Fibroblast of lung (primary cell): ENCODE results near the gene KCTD2. TPM values are rescaled to one million over a fixed set of nuclear protein-coding genes. Genes with fewer than 3 reads are reported as not detected.
A peak's percentile ranks its signal among the peaks of the same experiment; 100 is the strongest.
"Not testable (repeated sequence)": the region's sequence is repeated elsewhere in the genome, so short reads cannot be mapped to it uniquely, and the experiment has no call there.

Experiments used
- DNase-seq, 2 donors: peaks; one replicate each; pipeline versions ENCODE4 v3.0.0 to v3.0.0-alpha.2; 2010; ENCODE audit warnings: low read depth in 2 of 2
- H2AFZ ChIP-seq: 2 replicates; pipeline ENCODE4 v1.5.1; 2012; ENCODE audit warnings: low read length, control low read depth, inconsistent platforms
- H3K27ac ChIP-seq: 2 replicates; pipeline ENCODE4 v1.5.1; 2011; ENCODE audit warnings: low read length, control low read depth; ENCODE audit not compliant: insufficient read depth
- H3K27me3 ChIP-seq: 2 replicates; pipeline ENCODE4 v1.5.1; 2011; ENCODE audit warnings: mild to moderate bottlenecking, low read length; ENCODE audit not compliant: control insufficient read depth, insufficient read depth
- H3K36me3 ChIP-seq: 2 replicates; pipeline ENCODE4 v1.5.1; 2011; ENCODE audit warnings: low read length; ENCODE audit not compliant: control insufficient read depth, insufficient read depth
- H3K4me1 ChIP-seq: 2 replicates; pipeline ENCODE4 v1.5.1; 2011; ENCODE audit warnings: low read length; ENCODE audit not compliant: control insufficient read depth, insufficient read depth; ENCODE audit errors: extremely low read depth
- H3K4me2 ChIP-seq: 2 replicates; pipeline ENCODE4 v1.5.1; 2011; ENCODE audit warnings: low read length, control low read depth; ENCODE audit not compliant: insufficient read depth; ENCODE audit errors: extremely low read depth
- H3K4me3 ChIP-seq, 4 experiments: fragments of 200-600 bp in 1 of 4; sonication (generic) in 1 of 4; replicated peaks in 1 of 4; 2 replicates each; pipeline ENCODE4 v1.5.1; 2011 to 2016; ENCODE audit warnings: low read length in 4 of 4, low read depth in 3 of 4, mild to moderate bottlenecking in 3 of 4, control low read depth in 2 of 4, inconsistent platforms in 1 of 4, mixed read lengths in 1 of 4; ENCODE audit not compliant: insufficient read depth in 1 of 4; ENCODE audit errors: control extremely low read depth in 1 of 4
- H3K79me2 ChIP-seq: 2 replicates; pipeline ENCODE4 v1.5.1; 2012; ENCODE audit warnings: mild to moderate bottlenecking, low read length, inconsistent platforms; ENCODE audit not compliant: control insufficient read depth, insufficient read depth
- H3K9ac ChIP-seq: 2 replicates; pipeline ENCODE4 v1.5.1; 2011; ENCODE audit warnings: mild to moderate bottlenecking, low read length, control low read depth; ENCODE audit not compliant: insufficient read depth
- H3K9me3 ChIP-seq: 2 replicates; pipeline ENCODE4 v1.5.1; 2012; ENCODE audit warnings: low read depth, low read length; ENCODE audit not compliant: control insufficient read depth, insufficient read depth
- H4K20me1 ChIP-seq: 2 replicates; pipeline ENCODE4 v1.5.1; 2011; ENCODE audit warnings: low read length; ENCODE audit not compliant: control insufficient read depth, insufficient read depth; ENCODE audit errors: extremely low read depth
- EZH2 ChIP-seq: IDR thresholded peaks from 2 replicates; pipeline ENCODE4 v1.5.1; 2012; ENCODE audit warnings: low read length, control low read depth, mild to moderate bottlenecking; ENCODE audit errors: missing control alignments
- polyA plus RNA-seq, 2 donors: library from polyadenylated mRNA; depleted of rRNA in 1 of 2; stranded (reverse) in 1 of 2; unstranded in 1 of 2; fragments of >200 nt; gene quantifications; 2 replicates each; pipeline ENCODE4 v1.2.1, GENCODE V29; 2011 to 2012; ENCODE audit warnings: missing spikeins in 1 of 2
- total RNA-seq: library from RNA; depleted of rRNA; stranded (reverse); fragments of >200 nt; gene quantifications from 2 replicates; pipeline ENCODE4 v1.2.1, GENCODE V29; 2014
- TF ChIP-seq, protein P1 (sequence below), 2 donors: IDR thresholded peaks in 1 of 2; conservative IDR thresholded peaks in 1 of 2; 1 replicate in 1 of 2; 2 replicates in 1 of 2; pipeline ENCODE4 v1.5.1; 2011 to 2012; ENCODE audit warnings: low read length in 2 of 2, control low read depth in 1 of 2, inconsistent platforms in 1 of 2, low read depth in 1 of 2, mild to moderate bottlenecking in 1 of 2

Gene KCTD2
- total and polyA plus RNA-seq, 2 donors (not counting 1 experiment from before 2014, with no cell fraction given) = 17.7 to 29.5 TPM

DNA sequence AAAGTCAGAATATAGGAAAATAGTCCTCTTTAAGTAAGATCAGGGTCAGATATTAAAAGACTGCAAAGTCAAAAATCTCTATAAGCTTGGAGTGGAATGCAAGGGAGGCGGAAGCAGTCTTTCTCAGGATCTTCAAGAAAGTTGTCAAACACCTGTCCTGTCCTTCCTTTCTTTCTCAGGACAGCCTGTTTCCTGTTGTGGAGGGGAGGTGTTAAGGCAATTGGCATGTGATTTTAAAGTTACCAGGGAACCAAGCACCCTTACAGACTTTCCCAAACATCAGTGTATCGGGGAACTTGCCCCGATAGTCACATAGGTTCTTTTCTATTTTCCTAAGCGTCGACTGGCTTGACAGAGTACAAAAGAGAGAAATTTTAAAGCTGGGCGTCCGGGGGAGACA lies 2.3 kb upstream of the KCTD2 start:
- peaks cover 21% of the 10 kb centered on the region for H3K79me2 ChIP-seq

DNA sequence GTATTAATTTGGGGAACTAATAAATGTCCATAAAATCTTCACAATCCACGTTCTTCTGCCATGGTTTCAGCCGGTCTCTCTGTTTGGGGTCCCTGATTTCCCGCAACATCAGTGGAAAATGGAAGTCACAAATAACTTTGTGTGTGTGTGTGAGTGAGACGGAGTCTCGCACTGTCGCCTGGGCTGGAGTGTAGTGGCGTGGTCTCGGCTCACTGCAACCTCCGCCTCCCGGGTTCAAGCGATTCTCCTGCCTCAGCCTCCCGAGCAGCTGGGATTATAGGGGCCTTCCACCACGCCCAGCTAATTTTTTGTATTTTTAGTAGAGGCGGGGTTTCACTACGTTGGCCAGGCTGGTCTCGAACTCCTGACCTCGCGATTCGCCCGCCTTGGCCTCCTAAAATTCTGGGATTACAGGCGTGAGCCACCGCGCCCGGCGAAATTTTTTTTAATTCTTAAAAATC lies 1.0 kb upstream of the KCTD2 start:
- Histone ChIP-seq H3K27ac (peak overlapping the region; percentile 94), H3K79me2 (peaks cover 21% of the 10 kb centered on the region), H3K9ac (peak overlapping the region; percentile 86), H3K4me2 (peak overlapping the region; percentile 66), H3K4me3 (peak overlapping the region; percentile 70 to 97 (median 88))
- H3K4me1 ChIP-seq, H3K27me3 ChIP-seq, DNase-seq, H3K36me3 ChIP-seq, H2AFZ ChIP-seq, H3K9me3 ChIP-seq, H4K20me1 ChIP-seq: not testable (repeated sequence)

More for the DNA sequence above, 2.3 kb upstream of the KCTD2 start:
- H3K4me1 ChIP-seq = peaks cover 3% of the 10 kb centered on the region
- H3K9me3 ChIP-seq = no peaks in the 10 kb centered on the region
- H4K20me1 ChIP-seq = no peaks in the 10 kb centered on the region
- no peaks in the 10 kb centered on the region for H3K27me3 ChIP-seq
- H2AFZ ChIP-seq = no peak overlapping the region
- H3K27ac ChIP-seq = no peak overlapping the region
- no peak overlapping the region for H3K4me2 ChIP-seq
- no peak for DNase-seq
- H3K4me3 ChIP-seq = no peak overlapping the region
- H3K9ac ChIP-seq = no peak overlapping the region
- peaks cover 10% of the 10 kb centered on the region for H3K36me3 ChIP-seq
- TF ChIP-seq, protein P1, sequence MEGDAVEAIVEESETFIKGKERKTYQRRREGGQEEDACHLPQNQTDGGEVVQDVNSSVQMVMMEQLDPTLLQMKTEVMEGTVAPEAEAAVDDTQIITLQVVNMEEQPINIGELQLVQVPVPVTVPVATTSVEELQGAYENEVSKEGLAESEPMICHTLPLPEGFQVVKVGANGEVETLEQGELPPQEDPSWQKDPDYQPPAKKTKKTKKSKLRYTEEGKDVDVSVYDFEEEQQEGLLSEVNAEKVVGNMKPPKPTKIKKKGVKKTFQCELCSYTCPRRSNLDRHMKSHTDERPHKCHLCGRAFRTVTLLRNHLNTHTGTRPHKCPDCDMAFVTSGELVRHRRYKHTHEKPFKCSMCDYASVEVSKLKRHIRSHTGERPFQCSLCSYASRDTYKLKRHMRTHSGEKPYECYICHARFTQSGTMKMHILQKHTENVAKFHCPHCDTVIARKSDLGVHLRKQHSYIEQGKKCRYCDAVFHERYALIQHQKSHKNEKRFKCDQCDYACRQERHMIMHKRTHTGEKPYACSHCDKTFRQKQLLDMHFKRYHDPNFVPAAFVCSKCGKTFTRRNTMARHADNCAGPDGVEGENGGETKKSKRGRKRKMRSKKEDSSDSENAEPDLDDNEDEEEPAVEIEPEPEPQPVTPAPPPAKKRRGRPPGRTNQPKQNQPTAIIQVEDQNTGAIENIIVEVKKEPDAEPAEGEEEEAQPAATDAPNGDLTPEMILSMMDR (conservative IDR thresholded peaks at IDR 0.05 in 1 of 2, IDR thresholded peaks at IDR 0.05 in 1 of 2; ENCODE audit: low read depth in 1 of 2, low read length in 2 of 2) = no peak
- TF ChIP-seq EZH2 = no peak

DNA sequence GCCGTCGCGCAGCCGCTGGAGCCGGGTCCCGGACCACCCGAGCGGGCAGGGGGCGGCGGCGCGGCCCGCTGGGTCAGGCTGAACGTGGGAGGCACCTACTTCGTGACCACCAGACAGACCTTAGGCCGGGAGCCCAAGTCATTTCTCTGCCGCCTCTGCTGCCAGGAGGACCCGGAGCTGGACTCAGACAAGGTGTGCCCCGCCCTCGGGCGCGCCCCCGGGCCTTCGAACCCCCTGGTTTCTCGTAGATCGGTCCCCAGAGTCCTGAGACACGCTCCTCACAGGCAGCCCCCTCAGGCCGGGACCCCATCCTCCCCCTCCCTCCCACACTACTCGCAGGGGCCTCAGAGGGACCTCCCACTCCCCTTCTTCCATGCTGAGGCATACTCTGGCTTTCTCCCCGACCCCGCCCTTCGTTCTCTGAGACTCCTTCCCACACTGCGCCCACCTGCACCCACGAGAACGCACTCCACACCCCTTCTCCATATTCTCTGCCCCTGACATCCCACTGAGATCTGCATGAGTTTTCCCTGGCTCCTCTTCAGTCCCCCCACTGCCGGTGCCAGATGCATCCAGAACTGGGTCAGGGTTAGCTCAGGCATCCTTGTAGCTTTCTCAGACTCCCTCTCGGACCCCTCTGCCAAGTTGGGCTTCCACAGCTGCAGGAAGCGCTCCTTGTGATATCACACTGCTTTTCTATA lies 523 bp downstream of the KCTD2 start:
- Histone ChIP-seq H3K4me1 (peaks cover 3% of the 10 kb centered on the region), H3K9me3 (no peaks in the 10 kb centered on the region), H3K9ac (peak overlapping the region; percentile 86), H3K79me2 (peaks cover 21% of the 10 kb centered on the region), H2AFZ (peak overlapping the region; percentile 70), H3K36me3 (no peaks in the 10 kb centered on the region), H3K27ac (peak overlapping the region; percentile 43), H3K4me2 (peak overlapping the region; percentile 100), H4K20me1 (no peaks in the 10 kb centered on the region), H3K27me3 (no peaks in the 10 kb centered on the region), H3K4me3 (peak overlapping the region; percentile 67 to 97 (median 89))
- peak in 1 of 2 donors; percentile 8 for DNase-seq
- TF ChIP-seq EZH2 = no peak
- TF ChIP-seq, protein P1 (conservative IDR thresholded peaks at IDR 0.05 in 1 of 2, IDR thresholded peaks at IDR 0.05 in 1 of 2; ENCODE audit: low read depth in 1 of 2, low read length in 2 of 2) = no peak
